ENCODE measurements around the gene TCAP.

TCAP gene

DNA sequence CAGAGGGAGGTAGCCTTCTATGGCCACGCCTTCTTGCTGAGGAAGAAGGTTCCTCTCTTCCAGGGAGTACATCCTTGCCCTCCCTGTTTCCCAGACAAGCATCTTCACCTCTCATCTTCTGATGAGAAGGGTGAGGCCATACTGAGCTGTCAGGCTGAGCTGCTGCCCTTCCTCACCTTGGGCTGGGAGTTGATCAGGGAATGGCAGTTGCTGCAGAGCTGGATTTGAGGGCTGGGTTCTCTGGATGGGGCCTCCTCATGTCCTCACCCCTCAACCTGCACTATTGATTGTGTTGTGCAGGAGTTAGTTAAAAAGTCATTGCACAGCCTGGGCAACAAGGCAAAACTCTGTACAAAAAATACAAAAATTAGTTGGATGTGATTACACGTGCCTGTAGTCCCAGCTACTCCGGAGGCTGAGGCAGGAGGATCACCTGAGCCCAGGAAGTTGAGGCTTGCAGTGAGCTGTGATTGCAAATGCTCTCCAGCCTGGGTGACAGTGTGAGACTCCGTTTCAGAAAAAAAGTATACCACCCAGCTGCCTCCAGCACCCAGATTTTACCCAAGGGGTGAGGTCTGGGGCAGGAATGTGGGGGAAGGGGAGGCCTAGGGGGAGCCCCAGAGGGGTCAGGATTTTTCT lies 36.8 kb downstream of the TCAP start:
- H3K4me3 ChIP-seq (replicated peaks; ENCODE audit: low read depth, low read length) = no peak overlapping the region
- TF ChIP-seq, protein P1, sequence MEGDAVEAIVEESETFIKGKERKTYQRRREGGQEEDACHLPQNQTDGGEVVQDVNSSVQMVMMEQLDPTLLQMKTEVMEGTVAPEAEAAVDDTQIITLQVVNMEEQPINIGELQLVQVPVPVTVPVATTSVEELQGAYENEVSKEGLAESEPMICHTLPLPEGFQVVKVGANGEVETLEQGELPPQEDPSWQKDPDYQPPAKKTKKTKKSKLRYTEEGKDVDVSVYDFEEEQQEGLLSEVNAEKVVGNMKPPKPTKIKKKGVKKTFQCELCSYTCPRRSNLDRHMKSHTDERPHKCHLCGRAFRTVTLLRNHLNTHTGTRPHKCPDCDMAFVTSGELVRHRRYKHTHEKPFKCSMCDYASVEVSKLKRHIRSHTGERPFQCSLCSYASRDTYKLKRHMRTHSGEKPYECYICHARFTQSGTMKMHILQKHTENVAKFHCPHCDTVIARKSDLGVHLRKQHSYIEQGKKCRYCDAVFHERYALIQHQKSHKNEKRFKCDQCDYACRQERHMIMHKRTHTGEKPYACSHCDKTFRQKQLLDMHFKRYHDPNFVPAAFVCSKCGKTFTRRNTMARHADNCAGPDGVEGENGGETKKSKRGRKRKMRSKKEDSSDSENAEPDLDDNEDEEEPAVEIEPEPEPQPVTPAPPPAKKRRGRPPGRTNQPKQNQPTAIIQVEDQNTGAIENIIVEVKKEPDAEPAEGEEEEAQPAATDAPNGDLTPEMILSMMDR (IDR thresholded peaks at IDR 0.05; ENCODE audit: low read depth, low read length, missing control alignments) = no peak
- DNase-seq (ENCODE audit: extremely low read depth, low read depth) = no peak

DNA sequence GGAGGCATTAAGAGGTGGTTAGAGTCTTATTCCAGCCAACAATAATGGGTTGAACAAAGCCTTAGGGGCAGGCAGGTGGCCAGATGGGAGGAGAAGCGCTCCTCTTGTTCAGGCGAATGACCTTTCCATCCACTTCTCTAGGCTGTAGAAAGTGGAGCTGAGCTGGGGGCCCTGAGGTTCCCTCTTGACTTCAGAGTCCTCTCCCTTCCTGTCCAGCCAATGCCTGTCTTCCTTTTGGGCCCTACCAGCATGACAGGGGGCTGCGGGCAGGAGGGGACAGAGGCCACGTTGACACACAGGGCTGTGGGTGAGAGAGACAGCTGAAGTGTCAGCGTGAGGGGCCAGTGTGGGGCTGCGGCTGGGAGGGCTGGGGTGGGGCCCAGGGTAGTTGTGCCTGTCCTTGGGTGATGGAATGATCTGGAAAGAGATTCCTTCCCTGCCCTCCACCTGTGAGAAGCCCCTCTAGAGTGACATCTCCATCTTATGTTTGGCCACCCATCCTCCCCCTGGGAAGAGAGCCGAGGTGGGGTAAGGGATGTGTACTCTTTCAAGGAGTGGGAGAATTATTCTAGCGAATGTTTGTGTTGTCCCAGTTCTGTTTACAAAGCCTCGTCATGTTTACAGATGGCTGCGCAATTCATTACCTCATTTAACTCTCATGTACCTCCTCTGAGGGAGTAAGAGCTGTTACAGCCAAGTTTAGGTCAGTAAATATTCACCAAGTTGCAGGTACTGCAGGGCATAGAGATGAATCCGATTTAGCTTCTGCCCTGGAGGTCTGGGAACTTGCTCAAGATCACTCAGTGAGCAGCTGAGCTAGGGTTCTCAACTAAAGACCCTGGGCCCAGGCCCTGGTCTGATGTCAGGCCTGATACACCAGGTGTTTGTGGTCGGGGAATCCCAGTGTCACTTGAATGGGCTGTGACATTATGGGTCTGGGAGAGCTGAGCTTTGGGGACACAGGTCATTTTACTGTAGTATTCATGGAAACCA lies 38.0 kb downstream of the TCAP start:
- H3K4me3 ChIP-seq (replicated peaks; ENCODE audit: low read depth, low read length) = no peak overlapping the region
- TF ChIP-seq, protein P1 (IDR thresholded peaks at IDR 0.05; ENCODE audit: low read depth, low read length, missing control alignments) = no peak
- no peak for DNase-seq (ENCODE audit: extremely low read depth, low read depth)

DNA sequence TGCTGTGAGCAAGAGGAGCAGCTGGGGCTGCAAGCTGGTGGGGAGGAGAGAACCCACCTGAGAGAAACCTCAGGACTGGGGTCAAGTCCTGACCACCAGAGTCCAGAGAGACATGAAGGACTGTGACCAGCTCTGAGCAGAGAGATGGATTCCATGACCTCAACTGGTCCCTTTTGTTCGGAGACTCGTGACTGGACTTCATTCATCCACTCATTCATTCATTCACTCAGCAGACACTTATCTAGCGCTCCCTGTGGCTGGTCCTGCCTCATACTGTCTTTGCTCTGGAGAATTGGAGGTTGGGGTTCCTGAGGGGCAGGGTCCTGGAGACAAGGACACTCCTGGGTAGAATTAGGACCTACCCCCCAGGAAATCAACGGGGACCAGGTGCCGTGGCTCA lies 38.8 kb downstream of the TCAP start:
- no peak overlapping the region for H3K4me3 ChIP-seq (replicated peaks; ENCODE audit: low read depth, low read length)
- TF ChIP-seq, protein P1 (IDR thresholded peaks at IDR 0.05; ENCODE audit: low read depth, low read length, missing control alignments) = no peak

DNA sequence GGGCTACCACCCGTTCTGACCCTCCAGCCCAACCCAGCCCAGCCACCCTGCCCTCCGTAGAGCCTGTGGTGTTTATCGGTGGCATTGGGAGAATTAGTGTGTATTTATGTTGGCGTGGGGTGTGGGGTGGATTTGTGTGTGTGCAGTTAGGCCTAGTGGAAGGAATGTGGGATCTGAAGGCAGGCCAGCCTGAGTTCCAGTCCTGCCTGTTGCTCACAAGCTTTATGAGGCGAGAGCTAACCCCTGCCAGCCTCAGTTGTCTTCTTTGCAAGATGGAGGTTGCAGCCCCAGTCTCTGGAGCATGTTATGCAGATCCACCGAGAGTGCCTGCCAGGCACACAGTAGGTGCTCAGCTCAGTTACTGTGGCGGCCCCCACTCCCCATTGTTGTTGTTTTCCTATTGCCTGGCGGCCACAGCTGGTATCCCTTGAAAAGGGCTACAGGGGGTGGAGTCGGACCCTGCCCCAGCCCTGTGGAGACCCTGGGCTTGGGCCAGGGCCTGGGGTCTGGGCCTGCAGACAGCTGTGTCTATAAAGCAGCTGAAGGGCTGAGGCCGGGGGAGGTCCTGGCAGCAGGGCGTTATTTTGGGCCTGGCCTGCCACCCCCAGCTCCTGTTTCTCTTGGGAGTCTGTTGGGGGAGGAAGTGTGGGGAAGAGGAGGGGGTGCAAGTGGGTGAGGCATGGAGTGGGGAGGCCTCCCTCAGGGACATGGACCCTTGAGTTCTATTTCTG lies 39.8 kb downstream of the TCAP start:
- DNase-seq (ENCODE audit: extremely low read depth, low read depth) = no peak
- no peak overlapping the region for H3K4me3 ChIP-seq (replicated peaks; ENCODE audit: low read depth, low read length)
- TF ChIP-seq, protein P1 (IDR thresholded peaks at IDR 0.05; ENCODE audit: low read depth, low read length, missing control alignments) = peak; percentile 13

More for the DNA sequence above, 38.8 kb downstream of the TCAP start:
- DNase-seq (ENCODE audit: extremely low read depth, low read depth) = no peak

DNA sequence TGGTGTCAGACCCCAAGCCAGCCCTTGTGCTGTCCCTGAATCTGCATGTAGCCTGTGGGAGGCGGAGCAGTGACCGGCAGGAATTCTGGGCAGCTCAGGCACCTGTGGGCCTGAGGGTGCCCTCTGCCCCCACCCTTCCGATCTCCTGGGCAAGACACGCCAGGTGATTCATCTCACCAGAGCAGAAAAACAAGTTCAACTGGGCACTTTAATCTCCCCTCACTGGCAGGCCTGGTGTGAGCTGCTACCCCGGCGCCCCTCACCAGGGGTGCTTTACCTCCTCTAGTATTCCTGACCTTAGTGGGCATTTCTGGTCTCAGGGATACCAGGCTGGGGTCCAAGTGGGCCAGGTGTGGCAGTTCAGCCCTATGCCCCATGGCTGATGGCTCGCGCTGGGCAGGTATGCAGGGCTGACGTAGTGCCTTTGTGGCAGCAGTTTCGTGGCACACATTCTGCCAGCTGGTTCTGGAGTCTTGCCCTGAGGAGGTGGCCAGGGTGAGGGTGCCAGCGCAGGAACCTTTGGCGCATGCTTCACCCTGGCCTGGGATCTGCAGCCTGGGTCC lies 40.7 kb downstream of the TCAP start:
- DNase-seq (ENCODE audit: extremely low read depth, low read depth) = no peak
- TF ChIP-seq, protein P1 (IDR thresholded peaks at IDR 0.05; ENCODE audit: low read depth, low read length, missing control alignments) = no peak
- no peak overlapping the region for H3K4me3 ChIP-seq (replicated peaks; ENCODE audit: low read depth, low read length)

DNA sequence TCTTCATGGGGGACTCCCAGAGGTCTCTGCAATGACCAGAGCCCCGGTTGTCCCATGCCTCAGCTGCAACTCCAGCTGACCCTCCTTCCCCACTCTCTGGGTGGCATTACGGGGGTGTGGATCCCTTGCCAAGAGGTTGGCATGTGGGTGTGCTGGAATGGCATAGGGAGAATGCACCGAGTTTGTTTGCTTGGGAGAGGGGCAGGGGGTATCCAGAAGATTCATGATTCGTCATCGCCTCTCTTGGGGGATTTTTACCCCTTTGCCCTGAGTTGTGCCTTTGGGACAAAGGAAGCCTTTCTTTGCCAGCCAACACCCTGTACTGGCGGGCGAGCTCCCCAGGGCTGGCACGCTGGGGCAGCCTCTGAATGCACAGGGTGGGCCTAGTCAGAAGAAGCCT lies 41.2 kb downstream of the TCAP start:
- TF ChIP-seq, protein P1 (IDR thresholded peaks at IDR 0.05; ENCODE audit: low read depth, low read length, missing control alignments) = no peak
- DNase-seq (ENCODE audit: extremely low read depth, low read depth) = no peak
- H3K4me3 ChIP-seq (replicated peaks; ENCODE audit: low read depth, low read length) = no peak overlapping the region
